ENCODE measurements around the gene AHCYL1.
"Not testable (repeated sequence)": the region's sequence is repeated elsewhere in the genome, so short reads cannot be mapped to it uniquely, and the experiment has no call there.

The AHCYL1 gene

DNA sequence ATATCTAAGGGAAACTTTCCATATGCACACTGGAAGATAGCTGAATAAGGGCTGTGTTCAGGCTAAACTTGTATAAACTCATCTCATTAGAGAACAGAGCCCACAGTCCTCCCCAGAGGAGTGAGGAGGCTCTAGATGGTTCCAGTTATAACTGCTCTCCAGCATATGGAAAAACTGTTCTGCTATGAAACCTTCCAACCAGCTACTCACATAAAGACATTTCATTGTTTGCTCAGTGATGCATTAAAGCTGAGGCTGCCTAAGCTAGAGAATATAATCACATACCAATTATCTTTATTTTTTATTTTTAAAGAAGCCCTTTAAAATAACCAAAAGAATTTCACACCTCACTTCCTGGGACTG, 13.3 kb downstream of the AHCYL1 start:
- no peak for DNase-seq (ENCODE audit: low read depth)

GRCh38 chr1:110002695-110003094, 18.1 kb downstream of the AHCYL1 start:
- no peak for DNase-seq (ENCODE audit: low read depth)

DNA sequence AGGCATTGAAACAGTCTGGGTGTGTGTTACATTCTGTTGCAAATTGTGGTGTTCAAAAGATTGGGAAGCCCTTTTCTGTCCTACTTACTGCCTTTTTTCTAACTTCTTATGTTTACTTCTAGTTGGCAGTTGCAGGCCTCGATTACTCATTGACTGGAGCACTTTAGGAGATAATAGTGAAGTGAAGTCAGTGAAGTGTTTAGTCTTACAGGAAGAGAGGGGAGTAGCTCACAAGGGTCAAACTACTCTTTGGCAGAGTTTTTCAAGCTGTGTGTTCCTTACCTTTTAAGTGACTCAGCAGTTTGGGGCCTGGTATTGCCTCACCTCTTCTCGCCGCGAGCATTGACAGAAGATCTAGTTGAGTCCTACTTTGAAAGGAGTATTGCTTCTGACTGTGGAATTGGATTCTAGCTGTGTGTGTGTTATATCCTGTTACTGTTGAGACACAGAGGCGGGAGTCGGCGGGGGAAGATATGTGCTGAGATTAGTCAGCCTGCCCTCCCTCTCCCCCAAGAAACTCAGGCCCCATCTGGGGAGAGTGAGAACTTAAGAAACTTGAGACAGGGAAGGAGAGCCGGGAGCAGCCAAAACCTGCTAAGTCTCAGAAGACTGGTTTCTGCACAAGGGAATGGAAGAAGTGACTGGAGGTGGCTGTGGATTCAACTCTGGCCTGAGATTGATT, 19.3 kb downstream of the AHCYL1 start:
- no peak for DNase-seq (ENCODE audit: low read depth)

- DNase-seq (ENCODE audit: low read depth), result no peak
Observed at GRCh38 chr1:110004583-110004982, 20.0 kb downstream of the AHCYL1 start.

- DNase-seq (ENCODE audit: low read depth), result no peak
Observed at GRCh38 chr1:110005971-110006370, 21.4 kb downstream of the AHCYL1 start.

GRCh38 chr1:110006516-110006915, 22.0 kb downstream of the AHCYL1 start:
- DNase-seq (ENCODE audit: low read depth), result no peak

DNA sequence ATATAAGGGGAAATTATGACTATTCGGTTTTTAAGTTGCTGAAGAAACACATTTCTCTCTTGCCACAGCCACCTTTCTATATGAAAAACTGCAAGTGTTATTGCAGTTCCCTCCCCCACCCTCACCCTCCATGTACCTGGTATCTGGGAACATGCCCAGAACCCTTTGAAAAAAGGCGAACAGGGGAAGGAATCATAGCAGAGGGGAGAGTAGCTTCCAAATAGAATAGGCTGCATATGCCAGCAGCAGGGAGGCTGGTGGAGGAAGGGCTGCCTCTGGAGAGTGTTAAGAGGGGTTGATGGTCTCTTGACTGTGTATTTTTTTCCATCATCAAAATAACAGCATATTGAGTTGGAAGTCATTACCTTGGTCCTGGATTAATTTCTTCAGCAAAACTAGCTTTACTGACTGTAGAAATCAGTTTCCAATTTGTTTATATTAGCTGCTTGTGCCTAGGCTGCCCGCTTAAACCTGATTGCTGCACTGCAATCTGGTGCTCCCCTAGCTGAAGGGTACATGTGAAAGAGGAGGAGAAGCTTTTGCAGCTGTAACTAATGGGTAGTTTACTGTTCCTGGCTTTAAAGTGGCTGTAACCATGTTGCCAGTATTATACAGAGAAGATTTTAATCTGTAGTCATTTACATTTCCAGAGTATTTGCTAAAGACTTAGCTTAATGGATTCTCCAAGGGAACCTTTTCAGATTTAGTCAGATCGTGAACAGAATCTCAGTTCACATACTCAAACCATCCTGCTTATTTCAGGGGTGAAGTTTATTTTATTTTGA, 22.7 kb downstream of the AHCYL1 start:
- DNase-seq (ENCODE audit: low read depth), result no peak

DNA sequence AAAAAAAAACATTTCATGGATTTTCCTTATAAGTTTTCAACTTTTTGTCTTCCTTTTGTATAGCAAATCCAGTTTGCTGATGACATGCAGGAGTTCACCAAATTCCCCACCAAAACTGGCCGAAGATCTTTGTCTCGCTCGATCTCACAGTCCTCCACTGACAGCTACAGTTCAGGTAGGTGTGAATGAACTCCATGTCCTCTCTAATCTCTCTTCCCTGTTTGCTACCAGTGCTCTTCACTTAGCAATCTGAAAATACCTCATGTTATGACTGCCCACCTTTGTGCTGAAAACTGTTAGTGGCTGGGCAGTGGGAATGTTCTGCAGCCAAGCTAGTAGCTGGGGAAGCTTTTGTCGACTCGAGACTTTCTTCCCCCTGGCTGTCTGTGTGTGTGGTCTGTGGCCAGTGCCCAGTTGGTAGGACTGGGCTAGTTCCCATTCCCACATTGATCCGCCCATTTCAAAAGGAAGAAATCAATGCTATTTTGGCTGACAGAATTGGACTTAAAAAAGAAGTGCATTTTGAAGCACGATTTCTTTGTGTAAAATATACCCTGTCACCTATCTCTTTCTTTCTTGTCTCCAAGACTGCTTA, 24.5 kb downstream of the AHCYL1 start:
- no peak for DNase-seq (ENCODE audit: low read depth)

DNA sequence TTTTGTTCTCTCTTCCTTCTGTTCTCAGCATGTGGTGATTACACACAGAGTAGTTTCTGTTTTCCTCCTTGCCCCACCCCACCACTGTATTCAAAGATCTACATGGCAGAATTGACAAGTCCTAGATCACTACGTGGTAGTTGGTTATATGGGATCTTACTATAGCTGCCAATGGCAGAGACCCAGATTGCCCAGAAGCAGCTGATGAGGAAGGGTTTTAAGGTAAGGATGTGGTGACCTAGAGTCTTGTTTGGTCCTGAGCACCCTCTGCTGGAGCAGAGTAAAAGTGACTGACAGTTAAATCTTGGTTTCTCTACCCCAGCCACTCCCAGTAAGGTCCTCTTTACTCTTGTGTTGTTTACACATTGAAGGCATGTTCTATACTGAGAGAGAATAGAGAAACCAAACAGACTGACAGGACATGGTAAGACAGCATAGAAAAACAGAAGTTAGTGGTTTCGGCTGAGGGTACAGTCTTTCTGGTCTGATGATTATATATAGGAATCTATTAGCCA, 27.0 kb downstream of the AHCYL1 start:
- DNase-seq (ENCODE audit: low read depth), result no peak

DNA sequence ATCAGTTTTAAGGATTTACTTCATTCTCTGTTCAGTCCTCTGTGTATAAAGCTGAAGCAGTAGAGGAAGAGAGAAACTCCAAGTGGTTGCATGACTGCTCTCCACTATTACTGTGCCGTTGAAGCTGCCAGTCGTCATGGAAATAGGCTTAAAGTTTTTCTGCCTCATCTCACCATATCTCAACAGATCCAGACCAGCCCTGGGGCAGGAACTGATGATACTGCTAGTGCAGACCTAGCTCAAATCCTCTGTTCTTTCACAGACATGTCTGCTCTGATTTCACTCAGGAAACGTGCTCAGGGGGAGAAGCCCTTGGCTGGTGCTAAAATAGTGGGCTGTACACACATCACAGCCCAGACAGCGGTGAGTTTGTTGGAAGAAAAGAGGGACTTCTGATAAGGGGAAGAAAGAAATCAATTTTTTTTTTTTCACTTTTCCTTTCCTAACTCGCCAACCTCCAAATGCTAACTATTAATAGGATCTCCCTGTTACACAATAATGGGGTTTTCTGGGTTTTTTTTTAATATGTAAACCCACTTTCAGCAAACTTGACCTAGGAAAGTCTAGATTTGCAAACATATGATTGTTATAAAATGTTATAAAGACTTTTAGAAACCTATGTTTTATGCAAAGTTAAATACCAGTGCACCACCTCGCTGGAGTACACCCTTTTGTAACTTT, 27.7 kb downstream of the AHCYL1 start:
- DNase-seq (ENCODE audit: low read depth), result no peak

GRCh38 chr1:110017792-110018191, 33.2 kb downstream of the AHCYL1 start:
- DNase-seq (ENCODE audit: low read depth), result no peak

DNA sequence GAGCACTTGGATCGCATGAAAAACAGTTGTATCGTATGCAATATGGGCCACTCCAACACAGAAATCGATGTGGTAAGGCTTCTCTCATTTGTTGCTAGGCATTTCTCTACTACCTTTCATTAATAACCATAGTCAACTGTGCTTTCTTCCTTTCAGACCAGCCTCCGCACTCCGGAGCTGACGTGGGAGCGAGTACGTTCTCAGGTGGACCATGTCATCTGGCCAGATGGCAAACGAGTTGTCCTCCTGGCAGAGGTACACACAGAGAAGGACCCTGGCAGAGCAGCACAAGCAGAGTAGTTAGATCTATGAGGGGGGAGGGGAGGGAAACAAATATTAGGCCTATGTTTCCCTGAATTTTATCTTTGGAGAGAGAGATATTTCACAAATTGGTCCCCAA, 33.8 kb downstream of the AHCYL1 start:
- no peak for DNase-seq (ENCODE audit: low read depth)

DNA sequence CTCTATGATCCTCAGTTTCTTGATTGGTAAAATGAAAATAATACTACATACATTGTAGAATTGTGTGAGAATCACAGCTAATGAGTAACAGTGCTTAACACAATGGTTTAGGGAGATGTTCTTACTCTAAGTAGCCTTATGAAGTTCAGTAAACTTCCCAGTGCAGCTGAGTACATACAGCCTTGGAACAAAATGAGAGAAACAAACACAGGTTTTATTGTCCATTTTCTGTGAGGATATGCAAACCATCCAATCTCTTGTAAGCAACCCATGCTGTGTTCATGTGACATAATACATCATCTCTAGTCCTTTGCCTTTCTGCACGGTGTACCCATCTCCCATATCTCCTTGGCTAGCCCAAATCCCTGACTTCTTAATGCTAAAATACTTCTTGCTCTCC, 35.2 kb downstream of the AHCYL1 start:
- DNase-seq (ENCODE audit: low read depth), result no peak

DNA sequence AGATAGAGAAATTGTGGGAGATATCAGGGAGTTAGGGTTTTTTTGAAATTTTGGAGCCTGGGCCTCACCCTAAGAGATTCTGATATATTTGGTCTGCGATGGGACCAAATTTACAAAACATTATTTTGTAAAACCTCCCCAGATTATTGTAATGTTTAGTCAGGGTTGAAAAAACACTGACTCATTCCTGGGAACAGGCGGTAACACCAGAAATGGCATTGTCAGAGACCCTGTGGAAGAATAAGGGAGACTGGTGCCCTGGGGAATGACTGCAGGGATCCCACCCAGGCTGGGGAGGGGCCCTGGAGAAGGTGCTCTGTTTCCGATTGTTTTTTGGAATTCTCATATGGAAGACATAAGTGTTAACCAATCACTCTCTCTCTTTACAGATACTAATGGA, 36.7 kb downstream of the AHCYL1 start:
- no peak for DNase-seq (ENCODE audit: low read depth)

- DNase-seq (ENCODE audit: low read depth), result no peak
Observed at GRCh38 chr1:110024613-110025012, 40.0 kb downstream of the AHCYL1 start.

DNA sequence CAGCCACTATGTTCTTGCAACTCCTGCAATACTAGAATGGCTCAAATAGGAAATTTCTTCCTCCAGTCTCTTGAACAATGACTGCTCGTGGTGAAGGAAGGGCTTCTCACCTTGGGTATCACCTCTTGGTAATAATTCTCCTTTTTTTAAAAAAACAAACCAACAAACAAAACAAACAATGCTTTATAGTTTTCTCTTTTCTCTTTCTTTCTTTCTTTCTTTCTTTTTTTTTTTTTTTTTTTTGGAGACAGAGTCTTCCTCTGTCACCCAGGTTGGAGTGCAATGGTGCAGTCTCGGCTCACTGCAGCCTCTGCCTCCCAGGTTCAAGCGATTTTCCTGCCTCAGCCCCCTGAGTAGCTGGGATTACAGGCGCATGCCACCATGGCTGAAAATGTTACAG, 46.1 kb downstream of the AHCYL1 start:
- DNase-seq (ENCODE audit: low read depth), result not testable (repeated sequence)

DNA sequence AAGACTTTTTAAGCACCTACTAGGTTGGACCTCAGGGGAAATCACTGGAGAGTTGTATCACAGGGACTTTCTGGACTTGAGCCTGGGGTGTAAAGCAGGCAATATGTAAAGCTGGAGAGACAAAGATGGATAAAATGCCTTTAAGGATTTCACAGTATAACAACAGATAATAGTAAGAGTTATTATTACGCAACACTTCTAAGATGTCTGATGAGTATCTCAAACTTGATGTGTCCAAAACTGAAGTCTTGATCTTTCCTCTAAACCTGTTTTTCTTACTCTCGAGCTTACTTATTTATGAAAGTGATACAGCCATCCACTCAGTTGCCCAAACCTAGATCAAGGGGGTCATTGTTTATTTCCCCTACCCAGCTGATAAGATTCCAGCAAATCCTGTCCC, 47.8 kb downstream of the AHCYL1 start:
- DNase-seq (ENCODE audit: low read depth), result no peak

DNA sequence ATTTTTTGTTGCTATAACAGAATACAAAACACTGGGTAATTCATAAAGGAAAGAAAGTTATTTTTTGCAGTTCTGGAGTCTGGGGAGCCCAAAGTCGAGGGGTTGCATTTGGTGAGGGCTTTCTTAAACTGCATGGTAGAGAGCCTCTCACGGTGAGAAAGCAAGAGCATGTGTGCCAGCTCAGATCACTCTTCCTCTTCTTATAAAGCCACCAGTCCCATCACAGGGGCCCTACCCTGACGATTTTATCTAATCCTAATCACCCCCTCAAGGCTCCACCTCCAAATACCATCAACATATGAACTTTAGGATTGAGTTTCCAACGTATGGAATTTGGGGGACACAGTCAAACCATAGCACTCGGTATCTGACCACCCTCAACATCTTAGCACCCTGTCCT, 48.9 kb downstream of the AHCYL1 start:
- DNase-seq (ENCODE audit: low read depth), result no peak

DNA sequence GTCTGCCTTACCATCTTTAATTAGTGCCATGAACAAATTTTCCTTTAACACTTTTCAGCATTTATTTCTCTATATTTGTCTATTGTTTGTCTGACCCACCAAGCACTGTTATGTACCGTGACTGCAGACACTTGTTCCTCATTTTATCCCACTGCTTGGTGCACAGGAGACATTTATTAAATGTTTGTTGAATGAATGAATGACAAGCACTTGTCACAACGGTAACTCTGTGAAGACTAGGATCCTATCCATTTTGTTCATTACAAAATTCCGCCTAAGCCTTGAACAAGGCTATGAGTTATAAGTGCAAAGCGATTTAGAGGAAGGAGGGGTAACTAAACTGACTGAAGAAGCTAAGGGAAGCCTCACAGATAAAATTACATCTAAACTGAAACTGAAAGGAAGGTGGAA, 49.5 kb downstream of the AHCYL1 start:
- no peak for DNase-seq (ENCODE audit: low read depth)

GRCh38 chr1:110034451-110035235, 50.1 kb downstream of the AHCYL1 start, which contains the start of gene STRIP1:
STRIP1 (plus strand) TSS chr1:110034624; CDS start chr1:110034638, 14 bp downstream.
- peak; percentile 87 for DNase-seq (ENCODE audit: low read depth)

- DNase-seq (ENCODE audit: low read depth), result no peak
Observed at GRCh38 chr1:110035236-110035752, 50.7 kb downstream of the AHCYL1 start.

All from activated T-cell treated with anti-CD3 and anti-CD28 coated beads for 24 hours (primary cell).